Measurements from ENCODE around the gene GPR32.
"Not testable (repeated sequence)": the region's sequence is repeated elsewhere in the genome, so short reads cannot be mapped to it uniquely, and the experiment has no call there.

Gene GPR32

GRCh38 chr19:50780753-50781435 lies 10.6 kb downstream of the GPR32 start:
- peak; percentile 83 for DNase-seq (ENCODE audit: low read depth, low spot score)

GRCh38 chr19:50783848-50784152 lies 13.5 kb downstream of the GPR32 start:
- DNase-seq (ENCODE audit: low read depth, low spot score) = not testable (repeated sequence)

GRCh38 chr19:50784710-50785109 lies 14.4 kb downstream of the GPR32 start:
- no peak for DNase-seq (ENCODE audit: low read depth, low spot score)

- no peak for DNase-seq (ENCODE audit: low read depth, low spot score)
Observed at GRCh38 chr19:50785329-50785728, 15.1 kb downstream of the GPR32 start.

GRCh38 chr19:50790396-50790795 lies 20.1 kb downstream of the GPR32 start, which contains the start of gene ACP4:
TSS of gene ACP4 (plus strand) at chr19:50790415. CDS start at chr19:50790415, 0 bp downstream.
- no peak for DNase-seq (ENCODE audit: low read depth, low spot score)

- no peak for DNase-seq (ENCODE audit: low read depth, low spot score)
Observed at GRCh38 chr19:50790922-50791467, 20.7 kb downstream of the GPR32 start.

GRCh38 chr19:50791594-50792271 lies 21.5 kb downstream of the GPR32 start:
- DNase-seq (ENCODE audit: low read depth, low spot score) = no peak

GRCh38 chr19:50792272-50793250 lies 22.3 kb downstream of the GPR32 start:
- DNase-seq (ENCODE audit: low read depth, low spot score) = no peak

- DNase-seq (ENCODE audit: low read depth, low spot score) = no peak
Observed at GRCh38 chr19:50793558-50794065, 23.3 kb downstream of the GPR32 start.

- peak; percentile 65 for DNase-seq (ENCODE audit: low read depth, low spot score)
Observed at GRCh38 chr19:50794074-50794875, 24.0 kb downstream of the GPR32 start.

- DNase-seq (ENCODE audit: low read depth, low spot score) = no peak
Observed at GRCh38 chr19:50794876-50795663, 24.8 kb downstream of the GPR32 start.

- no peak for DNase-seq (ENCODE audit: low read depth, low spot score)
Observed at GRCh38 chr19:50795664-50796073, 25.4 kb downstream of the GPR32 start.

GRCh38 chr19:50796128-50796633 lies 25.9 kb downstream of the GPR32 start:
- DNase-seq (ENCODE audit: low read depth, low spot score) = no peak

GRCh38 chr19:50796634-50797428 lies 26.6 kb downstream of the GPR32 start:
- DNase-seq (ENCODE audit: low read depth, low spot score) = no peak

- no peak for DNase-seq (ENCODE audit: low read depth, low spot score)
Observed at GRCh38 chr19:50797429-50797780, 27.1 kb downstream of the GPR32 start.

- peak; percentile 24 for DNase-seq (ENCODE audit: low read depth, low spot score)
Observed at GRCh38 chr19:50797781-50798658, 27.8 kb downstream of the GPR32 start.

- DNase-seq (ENCODE audit: low read depth, low spot score) = no peak
Observed at GRCh38 chr19:50798659-50799546, 28.6 kb downstream of the GPR32 start.

Data from ELF-1 (cell line).